Measurements from ENCODE around the gene GNPDA1.

- TF ChIP-seq CTCF (IDR thresholded peaks at IDR 0.05; ENCODE audit: borderline replicate concordance, extremely low read depth, low read length, poor library complexity, severe bottlenecking) (no peak), EZH2 (IDR thresholded peaks at IDR 0.05; ENCODE audit: borderline replicate concordance, low read depth, low read length, severe bottlenecking) (no peak)
Measured at GRCh38 chr5:142040285-142040684, 27.5 kb upstream of the GNPDA1 start.

All from DND-41 (cell line).